RWPE2 (cell line): ENCODE measurements around the gene SOX2.

Experiments used
- ATAC-seq: fragments of 200-7000 bp; cut with Tn5 transposase; 3 replicates; pipeline ENCODE4 v1.9.1; 2021; ENCODE audit warnings: low read depth
- DNase-seq: peaks from one replicate; pipeline ENCODE4 v3.0.0-alpha.2; 2020; ENCODE audit warnings: low spot score
- H3K27ac ChIP-seq: fragments of 450-650 bp; 2 replicates; pipeline ENCODE4 v1.5.1; 2017; ENCODE audit warnings: mild to moderate bottlenecking; ENCODE audit not compliant: poor library complexity, severe bottlenecking
- H3K27me3 ChIP-seq: fragments of 250-450 bp; sonication (Bioruptor Pico); 2 replicates; pipeline ENCODE4 v1.5.1; 2021; ENCODE audit warnings: mild to moderate bottlenecking, moderate library complexity; ENCODE audit not compliant: insufficient read depth, poor library complexity, severe bottlenecking
- H3K36me3 ChIP-seq: fragments of 250-450 bp; sonication (Bioruptor Pico); 2 replicates; pipeline ENCODE4 v1.5.1; 2020; ENCODE audit warnings: low read depth, mild to moderate bottlenecking, moderate library complexity
- H3K4me1 ChIP-seq: fragments of 250-450 bp; sonication (Bioruptor Pico); 2 replicates; pipeline ENCODE4 v1.5.1; 2021; ENCODE audit warnings: mild to moderate bottlenecking, moderate library complexity; ENCODE audit not compliant: insufficient read depth, poor library complexity, severe bottlenecking
- H3K4me3 ChIP-seq: fragments of 250-450 bp; sonication (Bioruptor Pico); 2 replicates; pipeline ENCODE4 v1.5.1; 2021; ENCODE audit warnings: mild to moderate bottlenecking, moderate library complexity; ENCODE audit not compliant: severe bottlenecking
- H3K9me3 ChIP-seq: fragments of 250-450 bp; sonication (Bioruptor Pico); 2 replicates; pipeline ENCODE4 v1.5.1; 2021; ENCODE audit warnings: mild to moderate bottlenecking, moderate library complexity; ENCODE audit not compliant: severe bottlenecking
- CTCF ChIP-seq: fragments of 450-650 bp; IDR thresholded peaks from one replicate; pipeline ENCODE4 v1.5.1; 2017; ENCODE audit warnings: mild to moderate bottlenecking, moderate library complexity; ENCODE audit not compliant: poor library complexity, severe bottlenecking

Gene SOX2

GRCh38 chr3:181690769-181691168 lies 21.0 kb upstream of the SOX2 start:
- H3K4me3 ChIP-seq, result no peak overlapping the region
- peaks cover 2% of the 10 kb centered on the region for H3K27me3 ChIP-seq
- ATAC-seq, result no peak
- H3K4me1 ChIP-seq, result no peaks in the 10 kb centered on the region
- H3K27ac ChIP-seq, result no peak overlapping the region
- no peaks in the 10 kb centered on the region for H3K36me3 ChIP-seq
- no peak for DNase-seq
- H3K9me3 ChIP-seq, result no peaks in the 10 kb centered on the region
- no peak for TF ChIP-seq CTCF

- Histone ChIP-seq H3K27me3 (peaks cover 6% of the 10 kb centered on the region), H3K27ac (no peak overlapping the region), H3K36me3 (no peaks in the 10 kb centered on the region), H3K4me3 (no peak overlapping the region), H3K9me3 (no peaks in the 10 kb centered on the region), H3K4me1 (no peaks in the 10 kb centered on the region)
- no peak for DNase-seq
- no peak for TF ChIP-seq CTCF
- ATAC-seq, result no peak
Observed at GRCh38 chr3:181691901-181692300, 19.8 kb upstream of the SOX2 start.

GRCh38 chr3:181692311-181693145 lies 19.2 kb upstream of the SOX2 start:
- no peak for TF ChIP-seq CTCF
- DNase-seq, result no peak
- Histone ChIP-seq H3K4me1 (no peaks in the 10 kb centered on the region), H3K4me3 (no peak overlapping the region), H3K27me3 (peaks cover 6% of the 10 kb centered on the region), H3K27ac (no peak overlapping the region), H3K9me3 (no peaks in the 10 kb centered on the region), H3K36me3 (no peaks in the 10 kb centered on the region)
- ATAC-seq, result no peak

GRCh38 chr3:181693280-181693679 lies 18.4 kb upstream of the SOX2 start:
- H3K4me1 ChIP-seq, result no peaks in the 10 kb centered on the region
- no peak for TF ChIP-seq CTCF
- no peaks in the 10 kb centered on the region for H3K36me3 ChIP-seq
- no peak overlapping the region for H3K27ac ChIP-seq
- peaks cover 6% of the 10 kb centered on the region for H3K27me3 ChIP-seq
- ATAC-seq (no peak), DNase-seq (no peak)
- H3K4me3 ChIP-seq, result no peak overlapping the region
- H3K9me3 ChIP-seq, result no peaks in the 10 kb centered on the region

- DNase-seq, result no peak
- no peak for TF ChIP-seq CTCF
- Histone ChIP-seq H3K9me3 (no peaks in the 10 kb centered on the region), H3K4me1 (peaks cover under 1% of the 10 kb centered on the region), H3K36me3 (no peaks in the 10 kb centered on the region), H3K27ac (no peak overlapping the region), H3K27me3 (peaks cover 6% of the 10 kb centered on the region), H3K4me3 (no peak overlapping the region)
- ATAC-seq, result no peak
Observed at GRCh38 chr3:181694805-181695660, 16.7 kb upstream of the SOX2 start.
